Astrocyte (in vitro differentiated cells and primary cell): Measurements from ENCODE around the gene EFNA2. TPM values are rescaled to one million over a fixed set of nuclear protein-coding genes. Genes with fewer than 3 reads are reported as not detected.

Experiments used
- DNase-seq: peaks from one replicate; pipeline ENCODE4 v3.0.0-alpha.2; 2010; ENCODE audit warnings: low read depth
- FAIRE-seq: peaks from 2 replicates; lab custom pipeline; 2011; peaks lifted over from hg19 to GRCh38; lab: Jason Lieb, UNC
- H2AFZ ChIP-seq: 2 replicates; pipeline ENCODE4 v1.6.0; 2012; ENCODE audit warnings: low read depth, low read length, inconsistent platforms
- H3K27ac ChIP-seq: 2 replicates; pipeline ENCODE4 v1.5.1; 2011; ENCODE audit warnings: low read depth, low read length, inconsistent platforms
- H3K27me3 ChIP-seq: 2 replicates; pipeline ENCODE4 v1.6.0; 2011; ENCODE audit warnings: low read length, inconsistent platforms; ENCODE audit not compliant: insufficient read depth
- H3K36me3 ChIP-seq: 2 replicates; pipeline ENCODE4 v1.5.1; 2011; ENCODE audit warnings: low read length, inconsistent platforms; ENCODE audit not compliant: insufficient read depth
- H3K4me1 ChIP-seq: 2 replicates; pipeline ENCODE4 v1.5.1; 2011; ENCODE audit warnings: low read length, inconsistent platforms; ENCODE audit not compliant: insufficient read depth
- H3K4me2 ChIP-seq: 2 replicates; pipeline ENCODE4 v1.6.0; 2012; ENCODE audit warnings: low read length, inconsistent platforms
- H3K4me3 ChIP-seq: 2 replicates; pipeline ENCODE4 v1.5.1; 2011; ENCODE audit warnings: low read depth, mild to moderate bottlenecking, low read length, inconsistent platforms; ENCODE audit not compliant: insufficient read depth
- H3K79me2 ChIP-seq: 2 replicates; pipeline ENCODE4 v1.6.0; 2012; ENCODE audit warnings: mild to moderate bottlenecking, low read length, inconsistent platforms; ENCODE audit not compliant: insufficient read depth
- H3K9ac ChIP-seq: 2 replicates; pipeline ENCODE4 v1.6.0; 2012; ENCODE audit warnings: mild to moderate bottlenecking, low read length, inconsistent platforms
- H3K9me3 ChIP-seq: 2 replicates; pipeline ENCODE4 v1.5.1; 2012; ENCODE audit warnings: low read depth, mild to moderate bottlenecking, low read length, inconsistent platforms; ENCODE audit not compliant: insufficient read depth
- H4K20me1 ChIP-seq: 2 replicates; pipeline ENCODE4 v1.6.0; 2012; ENCODE audit warnings: low read length, inconsistent platforms; ENCODE audit not compliant: insufficient read depth
- H3K27ac Mint-ChIP-seq: one replicate; pipeline ENCODE4 v1.8.0; 2021; ENCODE audit warnings: mild to moderate bottlenecking, mixed read lengths; ENCODE audit not compliant: unreplicated experiment
- H3K27me3 Mint-ChIP-seq: one replicate; pipeline ENCODE4 v1.8.0; 2021; ENCODE audit warnings: low read depth, mixed read lengths; ENCODE audit not compliant: unreplicated experiment
- H3K36me3 Mint-ChIP-seq: one replicate; pipeline ENCODE4 v1.8.0; 2021; ENCODE audit warnings: low read depth, mixed read lengths; ENCODE audit not compliant: unreplicated experiment
- H3K4me1 Mint-ChIP-seq: one replicate; pipeline ENCODE4 v1.8.0; 2021; ENCODE audit warnings: low read depth, mixed read lengths; ENCODE audit not compliant: unreplicated experiment
- H3K4me3 Mint-ChIP-seq: one replicate; pipeline ENCODE4 v1.8.0; 2021; ENCODE audit warnings: mild to moderate bottlenecking, moderate library complexity, mixed read lengths; ENCODE audit not compliant: unreplicated experiment
- H3K9me3 Mint-ChIP-seq: one replicate; pipeline ENCODE4 v1.8.0; 2021; ENCODE audit warnings: mild to moderate bottlenecking, mixed read lengths; ENCODE audit not compliant: unreplicated experiment
- EZH2 ChIP-seq: IDR thresholded peaks from 2 replicates; pipeline ENCODE4 v1.6.1; 2012; ENCODE audit warnings: mild to moderate bottlenecking, low read length, inconsistent platforms; ENCODE audit not compliant: insufficient read depth
- total RNA-seq: library from RNA; stranded (reverse); gene quantifications from 2 replicates; pipeline ENCODE4 v1.2.1, GENCODE V29; 2021
- TF ChIP-seq, protein P1 (sequence below): IDR thresholded peaks from 2 replicates; pipeline ENCODE4 v1.5.1; 2011; ENCODE audit warnings: low read depth, mild to moderate bottlenecking, inconsistent platforms, low read length, moderate library complexity; ENCODE audit not compliant: insufficient read depth

The EFNA2 gene
- total RNA-seq, 1 donor from 2014 or later = 8.4 TPM

DNA sequence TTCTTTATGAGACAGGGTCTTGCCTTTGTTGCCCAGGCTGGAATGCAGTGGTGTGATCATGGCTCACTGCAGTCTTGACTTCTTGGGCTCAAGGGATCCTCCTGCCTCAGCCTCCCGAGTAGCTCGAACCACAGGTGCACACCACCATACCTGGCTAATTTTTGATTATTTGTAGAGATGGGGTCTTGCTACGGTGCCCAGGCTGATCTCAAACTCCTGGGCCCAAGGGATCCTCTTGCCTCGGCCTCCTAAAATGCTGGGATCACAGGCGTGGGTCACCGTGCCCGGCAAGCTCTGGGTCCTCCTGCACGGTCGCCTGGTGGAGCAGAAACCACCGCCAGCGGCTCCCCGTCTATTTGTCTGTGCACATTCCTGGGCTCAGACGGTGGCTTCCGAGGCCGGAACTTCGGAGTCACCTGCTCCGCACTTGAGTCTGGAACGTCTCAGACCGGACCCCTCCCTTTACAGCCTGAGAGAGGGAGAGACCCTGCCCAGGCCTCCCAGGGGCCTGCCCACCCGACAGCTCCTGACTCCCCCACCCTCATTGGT is 22.2 kb downstream of the EFNA2 start:
- Histone ChIP-seq H3K9me3 (no peaks in the 10 kb centered on the region), H3K4me2 (no peak overlapping the region), H3K36me3 (no peaks in the 10 kb centered on the region), H3K4me1 (no peaks in the 10 kb centered on the region), H2AFZ (no peak overlapping the region), H3K27ac (no peak overlapping the region), H3K27me3 (peaks cover 2% of the 10 kb centered on the region), H3K9ac (no peak overlapping the region), H3K4me3 (no peak overlapping the region), H3K79me2 (no peaks in the 10 kb centered on the region), H4K20me1 (no peaks in the 10 kb centered on the region)
- DNase-seq (no peak), FAIRE-seq (no peak)
- Mint-ChIP-seq H3K27me3 (peaks cover 2% of the 10 kb centered on the region), H3K27ac (no peak overlapping the region), H3K4me3 (no peak overlapping the region), H3K9me3 (no peaks in the 10 kb centered on the region), H3K4me1 (no peaks in the 10 kb centered on the region), H3K36me3 (no peaks in the 10 kb centered on the region)
- TF ChIP-seq EZH2 = no peak
- TF ChIP-seq, protein P1, sequence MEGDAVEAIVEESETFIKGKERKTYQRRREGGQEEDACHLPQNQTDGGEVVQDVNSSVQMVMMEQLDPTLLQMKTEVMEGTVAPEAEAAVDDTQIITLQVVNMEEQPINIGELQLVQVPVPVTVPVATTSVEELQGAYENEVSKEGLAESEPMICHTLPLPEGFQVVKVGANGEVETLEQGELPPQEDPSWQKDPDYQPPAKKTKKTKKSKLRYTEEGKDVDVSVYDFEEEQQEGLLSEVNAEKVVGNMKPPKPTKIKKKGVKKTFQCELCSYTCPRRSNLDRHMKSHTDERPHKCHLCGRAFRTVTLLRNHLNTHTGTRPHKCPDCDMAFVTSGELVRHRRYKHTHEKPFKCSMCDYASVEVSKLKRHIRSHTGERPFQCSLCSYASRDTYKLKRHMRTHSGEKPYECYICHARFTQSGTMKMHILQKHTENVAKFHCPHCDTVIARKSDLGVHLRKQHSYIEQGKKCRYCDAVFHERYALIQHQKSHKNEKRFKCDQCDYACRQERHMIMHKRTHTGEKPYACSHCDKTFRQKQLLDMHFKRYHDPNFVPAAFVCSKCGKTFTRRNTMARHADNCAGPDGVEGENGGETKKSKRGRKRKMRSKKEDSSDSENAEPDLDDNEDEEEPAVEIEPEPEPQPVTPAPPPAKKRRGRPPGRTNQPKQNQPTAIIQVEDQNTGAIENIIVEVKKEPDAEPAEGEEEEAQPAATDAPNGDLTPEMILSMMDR = no peak

- no peak overlapping the region for H2AFZ ChIP-seq
- Mint-ChIP-seq H3K27me3 (no peaks in the 10 kb centered on the region), H3K9me3 (no peaks in the 10 kb centered on the region), H3K27ac (no peak overlapping the region), H3K4me3 (no peak overlapping the region), H3K4me1 (peaks cover 2% of the 10 kb centered on the region), H3K36me3 (no peaks in the 10 kb centered on the region)
- H4K20me1 ChIP-seq = no peaks in the 10 kb centered on the region
- peaks cover 7% of the 10 kb centered on the region for H3K4me1 ChIP-seq
- H3K9me3 ChIP-seq = no peaks in the 10 kb centered on the region
- TF ChIP-seq, protein P1 = no peak
- no peak for TF ChIP-seq EZH2
- no peak overlapping the region for H3K4me3 ChIP-seq
- H3K27me3 ChIP-seq = no peaks in the 10 kb centered on the region
- DNase-seq (no peak), FAIRE-seq (no peak)
- no peak overlapping the region for H3K9ac ChIP-seq
- H3K4me2 ChIP-seq = no peak overlapping the region
- no peak overlapping the region for H3K27ac ChIP-seq
- H3K36me3 ChIP-seq = no peaks in the 10 kb centered on the region
- H3K79me2 ChIP-seq = no peaks in the 10 kb centered on the region
These were observed 23.0 kb downstream of the EFNA2 start for GRCh38 chr19:1308718-1309117.
